Mucosa of descending colon (tissue), 3 donors: ENCODE results near the gene MAPT. TPM values are rescaled to one million over a fixed set of nuclear protein-coding genes. Genes with fewer than 3 reads are reported as not detected.

Experiments used
- ATAC-seq: fragments of 200-7000 bp; cut with Tn5 transposase; one replicate; pipeline ENCODE4 v1.9.1; 2020; ENCODE audit warnings: mild to moderate bottlenecking, moderate library complexity
- DNase-seq, 3 donors: peaks; one replicate each; pipeline ENCODE4 v3.0.0-alpha.2; 2020
- H3K36me3 ChIP-seq: fragments of 200-600 bp; one replicate; pipeline ENCODE4 v1.8.0; 2021; ENCODE audit warnings: low read depth, mild to moderate bottlenecking
- H3K4me1 ChIP-seq: fragments of 200-600 bp; one replicate; pipeline ENCODE4 v1.8.0; 2021; ENCODE audit warnings: low read depth, mild to moderate bottlenecking
- H3K4me3 ChIP-seq: fragments of 200-600 bp; one replicate; pipeline ENCODE4 v1.8.0; 2021; ENCODE audit warnings: mild to moderate bottlenecking
- H3K9me3 ChIP-seq: fragments of 200-600 bp; one replicate; pipeline ENCODE4 v1.8.0; 2021; ENCODE audit warnings: mild to moderate bottlenecking
- intact Hi-C, 2 donors: fragments of 100-400 bp; cut with DNase I in 1 of 2; cut with micrococcal nuclease in 1 of 2; formaldehyde crosslinking; loops; one replicate each; pipeline versions ENCODE4 v1.11.0 to v1.11.1; 2022; cut with DNase I, micrococcal nuclease
- total RNA-seq, 3 donors: library from RNA; stranded (reverse); fragmentation: NEBNext Ultra II Directional in 2 of 3; extraction: Animal tissue kit (Norgen Biotek cat#: 25700) in 2 of 3; gene quantifications; one replicate each; pipeline versions ENCODE4 v1.2.1 to v1.2.4, GENCODE V29; 2021 to 2023
- TF ChIP-seq, protein P1 (sequence below): fragments of 200-600 bp; IDR thresholded peaks from one replicate; pipeline ENCODE4 v1.8.0; 2022; ENCODE audit warnings: antibody characterized with exemption, mild to moderate bottlenecking
- donor health status: DM: no; HTN: no; CAD: no; lungs with moderate emphysema.
- donor health status: DM: no; HTN: no; CAD: no.
- donor health status: DM: no; HTN: yes; CAD: no.

The MAPT gene
- total RNA-seq, 3 donors from 2014 or later = 0.72 to 61.5 (median 1.4) TPM

GRCh38 chr17:45970659-45971058 lies 76.3 kb downstream of the MAPT start:
- no peaks in the 10 kb centered on the region for H3K4me1 ChIP-seq
- TF ChIP-seq, protein P1, sequence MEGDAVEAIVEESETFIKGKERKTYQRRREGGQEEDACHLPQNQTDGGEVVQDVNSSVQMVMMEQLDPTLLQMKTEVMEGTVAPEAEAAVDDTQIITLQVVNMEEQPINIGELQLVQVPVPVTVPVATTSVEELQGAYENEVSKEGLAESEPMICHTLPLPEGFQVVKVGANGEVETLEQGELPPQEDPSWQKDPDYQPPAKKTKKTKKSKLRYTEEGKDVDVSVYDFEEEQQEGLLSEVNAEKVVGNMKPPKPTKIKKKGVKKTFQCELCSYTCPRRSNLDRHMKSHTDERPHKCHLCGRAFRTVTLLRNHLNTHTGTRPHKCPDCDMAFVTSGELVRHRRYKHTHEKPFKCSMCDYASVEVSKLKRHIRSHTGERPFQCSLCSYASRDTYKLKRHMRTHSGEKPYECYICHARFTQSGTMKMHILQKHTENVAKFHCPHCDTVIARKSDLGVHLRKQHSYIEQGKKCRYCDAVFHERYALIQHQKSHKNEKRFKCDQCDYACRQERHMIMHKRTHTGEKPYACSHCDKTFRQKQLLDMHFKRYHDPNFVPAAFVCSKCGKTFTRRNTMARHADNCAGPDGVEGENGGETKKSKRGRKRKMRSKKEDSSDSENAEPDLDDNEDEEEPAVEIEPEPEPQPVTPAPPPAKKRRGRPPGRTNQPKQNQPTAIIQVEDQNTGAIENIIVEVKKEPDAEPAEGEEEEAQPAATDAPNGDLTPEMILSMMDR = no peak
- ATAC-seq = no peak

DNA sequence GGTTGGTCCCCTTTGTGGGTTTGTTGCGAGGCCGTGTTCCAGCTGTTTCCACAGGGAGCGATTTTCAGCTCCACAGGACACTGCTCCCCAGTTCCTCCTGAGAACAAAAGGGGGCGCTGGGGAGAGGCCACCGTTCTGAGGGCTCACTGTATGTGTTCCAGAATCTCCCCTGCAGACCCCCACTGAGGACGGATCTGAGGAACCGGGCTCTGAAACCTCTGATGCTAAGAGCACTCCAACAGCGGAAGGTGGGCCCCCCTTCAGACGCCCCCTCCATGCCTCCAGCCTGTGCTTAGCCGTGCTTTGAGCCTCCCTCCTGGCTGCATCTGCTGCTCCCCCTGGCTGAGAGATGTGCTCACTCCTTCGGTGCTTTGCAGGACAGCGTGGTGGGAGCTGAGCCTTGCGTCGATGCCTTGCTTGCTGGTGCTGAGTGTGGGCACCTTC lies 77.4 kb downstream of the MAPT start:
- TF ChIP-seq, protein P1 = no peak
- no peaks in the 10 kb centered on the region for H3K36me3 ChIP-seq
- DNase-seq (no peak), ATAC-seq (no peak)
- H3K9me3 ChIP-seq = no peaks in the 10 kb centered on the region
- no peaks in the 10 kb centered on the region for H3K4me1 ChIP-seq
- intact Hi-C loops = no loop called here
- H3K4me3 ChIP-seq = no peak overlapping the region

More at GRCh38 chr17:45970659-45971058, 76.3 kb downstream of the MAPT start:
- intact Hi-C loops = no loop called here
- DNase-seq = no peak
- H3K9me3 ChIP-seq = no peaks in the 10 kb centered on the region
- no peak overlapping the region for H3K4me3 ChIP-seq
- no peaks in the 10 kb centered on the region for H3K36me3 ChIP-seq

DNA sequence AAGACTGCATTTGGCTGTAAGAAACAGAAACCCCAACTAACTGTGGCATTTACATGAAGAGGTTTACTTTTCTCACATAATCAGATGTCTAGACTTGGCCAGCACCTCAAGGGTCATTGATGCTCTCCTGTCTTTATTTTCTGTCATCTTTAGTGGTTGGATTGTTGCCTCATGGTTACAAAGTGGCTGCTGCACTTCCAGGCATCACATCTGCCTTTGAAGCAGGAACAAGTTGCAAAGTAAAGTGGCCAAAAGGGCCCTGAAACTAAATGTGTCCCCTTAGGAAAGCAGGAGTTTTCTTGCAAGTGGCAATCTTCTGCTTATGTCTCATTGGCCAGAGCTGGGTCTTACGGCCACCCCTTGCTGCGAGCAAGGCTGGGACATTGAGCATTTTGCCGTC lies 78.2 kb downstream of the MAPT start:
- DNase-seq = no peak

GRCh38 chr17:45973099-45973780 lies 78.9 kb downstream of the MAPT start:
- ATAC-seq (peak; percentile 53), DNase-seq (peak in 2 of 3 donors; percentile 55 to 64)
- Histone ChIP-seq H3K9me3 (no peaks in the 10 kb centered on the region), H3K4me3 (no peak overlapping the region), H3K36me3 (no peaks in the 10 kb centered on the region), H3K4me1 (no peaks in the 10 kb centered on the region)
- TF ChIP-seq, protein P1 = no peak
- intact Hi-C loops = no loop called here

More for the DNA sequence above, 78.2 kb downstream of the MAPT start:
- ATAC-seq = no peak
- Histone ChIP-seq H3K9me3 (no peaks in the 10 kb centered on the region), H3K36me3 (no peaks in the 10 kb centered on the region), H3K4me3 (no peak overlapping the region), H3K4me1 (no peaks in the 10 kb centered on the region)
- intact Hi-C loops = no loop called here
- TF ChIP-seq, protein P1 = no peak

DNA sequence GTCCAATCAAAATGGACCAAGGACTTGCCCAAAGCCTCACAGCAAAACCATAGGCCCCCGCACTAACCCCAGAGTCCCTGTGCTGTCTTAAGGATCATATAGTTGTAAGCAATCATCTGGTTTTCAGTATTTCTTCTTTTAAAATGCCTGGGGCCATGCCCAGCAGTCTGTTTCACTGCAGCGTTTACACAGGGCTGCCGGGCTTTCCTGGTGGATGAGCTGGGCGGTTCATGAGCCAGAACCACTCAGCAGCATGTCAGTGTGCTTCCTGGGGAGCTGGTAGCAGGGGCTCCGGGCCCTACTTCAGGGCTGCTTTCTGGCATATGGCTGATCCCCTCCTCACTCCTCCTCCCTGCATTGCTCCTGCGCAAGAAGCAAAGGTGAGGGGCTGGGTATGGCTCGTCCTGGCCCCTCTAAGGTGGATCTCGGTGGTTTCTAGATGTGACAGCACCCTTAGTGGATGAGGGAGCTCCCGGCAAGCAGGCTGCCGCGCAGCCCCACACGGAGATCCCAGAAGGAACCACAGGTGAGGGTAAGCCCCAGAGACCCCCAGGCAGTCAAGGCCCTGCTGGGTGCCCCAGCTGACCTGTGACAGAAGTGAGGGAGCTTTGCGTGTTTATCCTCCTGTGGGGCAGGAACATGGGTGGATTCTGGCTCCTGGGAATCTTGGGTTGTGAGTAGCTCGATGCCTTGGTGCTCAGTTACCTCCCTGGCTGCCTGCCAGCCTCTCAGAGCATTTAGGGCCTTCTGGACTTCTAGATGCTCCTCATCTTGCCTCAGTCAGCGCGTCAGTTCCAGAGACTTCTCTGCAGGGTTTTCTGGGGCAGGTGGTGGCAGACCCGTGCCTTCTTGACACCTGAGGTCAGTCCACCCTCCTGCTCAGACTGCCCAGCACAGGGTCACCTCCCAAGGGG lies 79.8 kb downstream of the MAPT start:
- DNase-seq (no peak), ATAC-seq (no peak)
- no peaks in the 10 kb centered on the region for H3K36me3 ChIP-seq
- no peaks in the 10 kb centered on the region for H3K9me3 ChIP-seq
- no peak overlapping the region for H3K4me3 ChIP-seq
- TF ChIP-seq, protein P1 = no peak
- no peaks in the 10 kb centered on the region for H3K4me1 ChIP-seq
- intact Hi-C loops = no loop called here
